K562 (cell line): ENCODE measurements around the gene COL8A2. TPM values are rescaled to one million over a fixed set of nuclear protein-coding genes. Genes with fewer than 3 reads are reported as not detected.

Experiments used
- BACH1 ChIP-seq: fragments of 200-800 bp; sonication (Bioruptor generic); IDR thresholded peaks from 2 replicates; pipeline ENCODE4 v1.6.1; 2016; ENCODE audit warnings: missing genetic modification characterization, missing compliant biosample characterization
- BMI1 ChIP-seq: fragments of 150-350 bp; IDR thresholded peaks from 2 replicates; pipeline ENCODE4 v1.6.1; 2014; ENCODE audit warnings: low read length
- CXXC5 ChIP-seq: fragments of 250-450 bp; sonication (Bioruptor Pico); IDR thresholded peaks from 2 replicates; pipeline ENCODE4 v1.8.0; 2022; ENCODE audit warnings: inconsistent platforms, mild to moderate bottlenecking, moderate library complexity
- EHMT2 ChIP-seq: fragments of 450-650 bp; IDR thresholded peaks from 2 replicates; pipeline ENCODE4 v1.6.1; 2018; ENCODE audit warnings: antibody characterized with exemption
- HMG20B ChIP-seq: fragments of 250-450 bp; sonication (Bioruptor Pico); IDR thresholded peaks from 2 replicates; pipeline ENCODE4 v1.5.0; 2021; ENCODE audit warnings: mild to moderate bottlenecking
- KDM4B ChIP-seq, 2 experiments: fragments of 450-650 bp in 1 of 2; sonication (generic) in 1 of 2; IDR thresholded peaks; 2 replicates each; pipeline ENCODE4 v1.6.1; 2016 to 2017; ENCODE audit warnings: borderline replicate concordance in 2 of 2, antibody characterized with exemption in 1 of 2, low read depth in 1 of 2, mild to moderate bottlenecking in 1 of 2
- MTA2 ChIP-seq: fragments of 450-650 bp; IDR thresholded peaks from 2 replicates; pipeline ENCODE4 v1.6.1; 2016; ENCODE audit warnings: low read depth
- PYGO2 ChIP-seq: fragments of 450-650 bp; IDR thresholded peaks from 2 replicates; pipeline ENCODE4 v1.6.1; 2016; ENCODE audit warnings: mild to moderate bottlenecking, missing genetic modification characterization, moderate library complexity, missing compliant biosample characterization
- RBBP5 ChIP-seq: fragments of 200-600 bp; sonication (generic); IDR thresholded peaks from 2 replicates; pipeline ENCODE4 v1.6.1; 2012; ENCODE audit warnings: borderline replicate concordance, mild to moderate bottlenecking, low read length, control low read depth, inconsistent platforms; ENCODE audit not compliant: insufficient read depth, poor library complexity, severe bottlenecking
- STAT5B ChIP-seq: fragments of 250-450 bp; sonication (Bioruptor Pico); IDR thresholded peaks from 2 replicates; pipeline ENCODE4 v1.8.0; 2021; ENCODE audit warnings: mild to moderate bottlenecking, inconsistent platforms
- TRIM24 ChIP-seq, 2 experiments: fragments of 450-650 bp; IDR thresholded peaks; 2 replicates each; pipeline ENCODE4 v1.6.1; 2016
- ZC3H4 ChIP-seq: sonication (generic); formaldehyde crosslinking; IDR thresholded peaks from 2 replicates; pipeline ENCODE4 v1.9.0; 2021; ENCODE audit warnings: missing genetic modification reagents, borderline replicate concordance
- ZNF175 ChIP-seq: fragments of 200-800 bp; sonication (Bioruptor generic); IDR thresholded peaks from 2 replicates; pipeline ENCODE4 v1.6.1; 2016; ENCODE audit warnings: low read depth, mild to moderate bottlenecking, missing genetic modification characterization, missing compliant biosample characterization
- ZNF232 ChIP-seq: sonication (generic); formaldehyde crosslinking; IDR thresholded peaks from 2 replicates; pipeline ENCODE4 v1.8.0; 2022; ENCODE audit warnings: mild to moderate bottlenecking, missing genetic modification reagents
- ZNF239 ChIP-seq: fragments of 250-450 bp; sonication (Bioruptor Pico); IDR thresholded peaks from 2 replicates; pipeline ENCODE4 v1.4.0; 2020; ENCODE audit warnings: mild to moderate bottlenecking
- ZNF76 ChIP-seq: fragments of 250-450 bp; sonication (Bioruptor Pico); IDR thresholded peaks from 2 replicates; pipeline ENCODE4 v1.4.0; 2020; ENCODE audit warnings: mild to moderate bottlenecking, moderate library complexity, borderline replicate concordance
- ZNF766 ChIP-seq: fragments of 200-800 bp; sonication (Bioruptor generic); conservative IDR thresholded peaks from 2 replicates; pipeline ENCODE4 v1.6.1; 2016; ENCODE audit warnings: missing genetic modification characterization, missing compliant biosample characterization
- ZZZ3 ChIP-seq: fragments of 450-650 bp; IDR thresholded peaks from 2 replicates; pipeline ENCODE4 v1.6.1; 2016; ENCODE audit warnings: antibody characterized with exemption, mild to moderate bottlenecking, moderate library complexity
- polyA plus RNA-seq, 8 experiments: library from polyadenylated mRNA; depleted of rRNA in 4 of 8; stranded (reverse) in 5 of 8; unstranded in 3 of 8; fragments of >200 nt; fragmentation: Nextera tagmentation in 2 of 8; fragmentation: Illumina TruSeq in 1 of 8; extraction: Ambion mirVana in 2 of 8; extraction: Trizol in 1 of 8; gene quantifications; 2 replicates each; pipeline versions ENCODE4 v1.2.1 to v1.2.3, GENCODE V29; 2011 to 2014; ENCODE audit warnings: inconsistent platforms in 1 of 8, missing spikeins in 1 of 8
- total RNA-seq, 7 experiments: library from RNA; depleted of rRNA in 6 of 7; stranded (reverse); fragments of >200 nt in 6 of 7; fragmentation: Illumina TruSeq in 2 of 7; extraction: Trizol in 2 of 7; gene quantifications; 2 replicates each; pipeline versions ENCODE4 v1.2.1 to v1.2.3, GENCODE V29; 2011 to 2021; ENCODE audit warnings: low replicate concordance in 1 of 7
- TF ChIP-seq, protein P1 (sequence below): fragments of 250-450 bp; sonication (Bioruptor Pico); IDR thresholded peaks from 2 replicates; pipeline ENCODE4 v1.8.0; 2021; ENCODE audit warnings: borderline replicate concordance, mild to moderate bottlenecking, moderate library complexity; ENCODE audit not compliant: poor library complexity, severe bottlenecking
- TF ChIP-seq, protein P2 (sequence below): sonication (generic); formaldehyde crosslinking; IDR thresholded peaks from 2 replicates; pipeline ENCODE4 v1.8.0; 2022; ENCODE audit warnings: missing genetic modification reagents, mild to moderate bottlenecking, moderate library complexity, borderline replicate concordance
- TF ChIP-seq, protein P3 (sequence below): fragments of 250-450 bp; sonication (Bioruptor Pico); IDR thresholded peaks from 2 replicates; pipeline ENCODE4 v1.5.0; 2021; ENCODE audit warnings: mild to moderate bottlenecking, moderate library complexity
- TF ChIP-seq, protein P4 (sequence below): fragments of 250-450 bp; sonication (Bioruptor Pico); IDR thresholded peaks from 2 replicates; pipeline ENCODE4 v1.8.0; 2022; ENCODE audit warnings: moderate library complexity, mild to moderate bottlenecking, inconsistent platforms

Gene COL8A2
- total and polyA plus RNA-seq, 9 of the 15 experiments (the other 6 are each of a cell fraction or from before 2014, with no cell fraction given): 0.03 to 0.14 (median 0.04) TPM; not detected in 5

- TF ChIP-seq ZNF239 (CRISPR knock-in tag) (no peak), MTA2 (no peak), TRIM24 (IDR thresholded peaks at IDR 0.05) (no peak), BACH1 (tag) (no peak; the same call in 1 of the 2 replicates), PYGO2 (tag) (no peak), ZNF766 (CRISPR knock-in tag) (peak; percentile 95), EHMT2 (no peak), ZNF175 (CRISPR knock-in tag) (no peak), RBBP5 (peak; percentile 87), STAT5B (CRISPR knock-in tag) (no peak), ZZZ3 (no peak), ZNF232 (CRISPR knock-in tag) (no peak), CXXC5 (CRISPR knock-in tag) (peak; percentile 71), KDM4B (IDR thresholded peaks at IDR 0.05; ENCODE audit: borderline replicate concordance in 2 of 2, low read depth in 1 of 2) (0 out of 4 replicates have a peak, but pooled peaks of 1 of the 2 experiments have one; percentile 33), ZNF76 (CRISPR knock-in tag) (no peak), HMG20B (CRISPR knock-in tag) (no peak), ZC3H4 (CRISPR knock-in tag) (0 out of 2 replicates have a peak, but pooled peaks have one; percentile 0), BMI1 (no peak)
- TF ChIP-seq, protein P1, sequence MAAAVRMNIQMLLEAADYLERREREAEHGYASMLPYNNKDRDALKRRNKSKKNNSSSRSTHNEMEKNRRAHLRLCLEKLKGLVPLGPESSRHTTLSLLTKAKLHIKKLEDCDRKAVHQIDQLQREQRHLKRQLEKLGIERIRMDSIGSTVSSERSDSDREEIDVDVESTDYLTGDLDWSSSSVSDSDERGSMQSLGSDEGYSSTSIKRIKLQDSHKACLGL (CRISPR knock-in tag): no peak
- TF ChIP-seq, protein P2, sequence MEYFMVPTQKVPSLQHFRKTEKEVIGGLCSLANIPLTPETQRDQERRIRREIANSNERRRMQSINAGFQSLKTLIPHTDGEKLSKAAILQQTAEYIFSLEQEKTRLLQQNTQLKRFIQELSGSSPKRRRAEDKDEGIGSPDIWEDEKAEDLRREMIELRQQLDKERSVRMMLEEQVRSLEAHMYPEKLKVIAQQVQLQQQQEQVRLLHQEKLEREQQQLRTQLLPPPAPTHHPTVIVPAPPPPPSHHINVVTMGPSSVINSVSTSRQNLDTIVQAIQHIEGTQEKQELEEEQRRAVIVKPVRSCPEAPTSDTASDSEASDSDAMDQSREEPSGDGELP (CRISPR knock-in tag): peak; percentile 89; the same call in 1 of the 2 replicates
- TF ChIP-seq, protein P3, sequence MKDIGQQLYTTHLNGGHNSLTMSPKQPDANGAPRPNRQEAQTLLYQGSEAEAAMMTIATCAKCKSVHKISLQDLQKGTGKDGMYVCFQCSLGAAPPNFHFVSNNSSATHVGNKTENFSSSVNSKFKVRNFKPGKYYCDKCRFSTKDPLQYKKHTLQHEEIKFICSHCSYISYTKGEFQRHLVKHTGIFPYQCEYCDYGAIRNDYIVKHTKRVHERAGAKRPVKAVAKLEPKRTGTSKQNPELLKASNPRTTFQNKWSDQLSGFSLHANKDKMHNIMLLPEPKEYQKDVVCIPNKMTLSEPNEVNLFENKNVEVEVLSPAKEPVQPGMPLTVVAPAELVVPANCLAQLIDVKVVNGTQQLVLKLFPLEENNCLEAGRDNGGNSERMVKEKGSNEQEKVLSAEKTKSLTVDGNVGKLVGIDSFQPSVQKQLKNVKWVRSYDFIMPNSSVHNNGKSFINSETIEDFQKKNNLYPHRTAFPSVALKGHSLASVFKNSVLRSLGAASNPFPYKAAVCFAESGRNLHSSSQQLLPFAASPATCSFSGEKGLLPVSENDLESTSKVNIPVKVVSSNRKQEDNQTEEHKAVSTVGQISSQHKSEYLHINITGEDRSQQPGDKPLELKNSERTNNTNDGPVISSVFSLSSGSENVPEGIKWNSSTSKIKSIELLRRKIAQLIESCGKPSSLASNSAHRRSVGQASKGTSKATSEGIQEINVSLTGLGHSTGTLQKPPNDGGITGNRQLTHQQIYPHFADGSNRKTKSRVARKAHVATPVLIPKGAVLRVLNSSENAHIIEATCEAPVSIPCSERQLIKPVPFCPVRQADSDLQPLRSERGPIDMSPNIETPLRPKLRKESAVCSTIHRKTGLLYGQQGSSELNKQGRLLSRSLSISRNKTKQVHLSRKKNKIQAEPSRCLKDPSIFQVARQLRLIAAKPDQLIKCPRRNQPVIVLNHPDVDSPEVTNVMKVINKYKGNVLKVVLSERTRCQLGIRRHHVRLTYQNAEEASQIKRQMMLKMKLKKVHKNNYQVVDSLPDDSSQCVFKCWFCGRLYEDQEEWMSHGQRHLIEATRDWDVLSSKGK (CRISPR knock-in tag): no peak
- TF ChIP-seq, protein P4, sequence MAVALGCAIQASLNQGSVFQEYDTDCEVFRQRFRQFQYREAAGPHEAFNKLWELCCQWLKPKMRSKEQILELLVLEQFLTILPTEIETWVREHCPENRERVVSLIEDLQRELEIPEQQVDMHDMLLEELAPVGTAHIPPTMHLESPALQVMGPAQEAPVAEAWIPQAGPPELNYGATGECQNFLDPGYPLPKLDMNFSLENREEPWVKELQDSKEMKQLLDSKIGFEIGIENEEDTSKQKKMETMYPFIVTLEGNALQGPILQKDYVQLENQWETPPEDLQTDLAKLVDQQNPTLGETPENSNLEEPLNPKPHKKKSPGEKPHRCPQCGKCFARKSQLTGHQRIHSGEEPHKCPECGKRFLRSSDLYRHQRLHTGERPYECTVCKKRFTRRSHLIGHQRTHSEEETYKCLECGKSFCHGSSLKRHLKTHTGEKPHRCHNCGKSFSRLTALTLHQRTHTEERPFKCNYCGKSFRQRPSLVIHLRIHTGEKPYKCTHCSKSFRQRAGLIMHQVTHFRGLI: no peak
These were observed 24.4 kb upstream of the COL8A2 start, which contains the start of gene TRAPPC3 (continued) for GRCh38 chr1:36149237-36149972.
